Measurements from ENCODE around the gene C5orf15. TPM values are rescaled to one million over a fixed set of nuclear protein-coding genes. Genes with fewer than 3 reads are reported as not detected.

Gene C5orf15
- total and polyA plus RNA-seq, 4 donors, result 21.2 to 32.4 (median 28.7) TPM

DNA sequence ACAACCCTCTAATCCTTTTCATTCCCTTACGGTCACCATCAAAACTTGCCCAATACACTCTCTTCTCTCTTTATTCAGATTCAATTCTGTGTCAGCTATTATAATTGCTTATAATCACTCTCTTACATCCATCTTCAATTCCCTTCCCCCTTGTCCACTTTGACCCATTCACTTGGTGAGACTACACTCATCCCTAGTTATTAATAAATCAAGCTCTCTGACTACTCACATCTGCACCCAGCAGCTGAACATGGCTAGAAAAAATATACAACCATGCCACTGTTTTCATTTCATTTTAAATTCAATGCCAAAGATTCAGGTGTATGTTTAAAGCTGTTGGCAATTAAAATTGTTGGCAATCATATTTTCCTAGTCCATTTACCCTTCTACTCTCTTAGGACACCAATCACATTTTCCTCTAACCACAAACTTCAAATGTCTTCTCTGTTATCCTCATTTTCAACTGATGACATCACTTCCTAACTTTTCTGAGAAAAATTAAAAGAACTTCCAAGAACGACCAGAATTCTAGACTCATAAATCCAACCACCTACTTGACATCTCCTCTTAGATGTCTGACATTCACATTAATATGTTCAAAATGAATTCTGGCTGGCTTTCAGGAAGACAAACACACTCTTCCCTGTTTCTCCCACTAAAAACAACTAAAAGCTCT lies 5.5 kb downstream of the C5orf15 start (continued):
- TF ChIP-seq, protein P1, sequence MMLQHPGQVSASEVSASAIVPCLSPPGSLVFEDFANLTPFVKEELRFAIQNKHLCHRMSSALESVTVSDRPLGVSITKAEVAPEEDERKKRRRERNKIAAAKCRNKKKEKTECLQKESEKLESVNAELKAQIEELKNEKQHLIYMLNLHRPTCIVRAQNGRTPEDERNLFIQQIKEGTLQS (IDR thresholded peaks at IDR 0.05), result no peak
- no peak for TF ChIP-seq SP1 (IDR thresholded peaks at IDR 0.05)
- TF ChIP-seq, protein P2, sequence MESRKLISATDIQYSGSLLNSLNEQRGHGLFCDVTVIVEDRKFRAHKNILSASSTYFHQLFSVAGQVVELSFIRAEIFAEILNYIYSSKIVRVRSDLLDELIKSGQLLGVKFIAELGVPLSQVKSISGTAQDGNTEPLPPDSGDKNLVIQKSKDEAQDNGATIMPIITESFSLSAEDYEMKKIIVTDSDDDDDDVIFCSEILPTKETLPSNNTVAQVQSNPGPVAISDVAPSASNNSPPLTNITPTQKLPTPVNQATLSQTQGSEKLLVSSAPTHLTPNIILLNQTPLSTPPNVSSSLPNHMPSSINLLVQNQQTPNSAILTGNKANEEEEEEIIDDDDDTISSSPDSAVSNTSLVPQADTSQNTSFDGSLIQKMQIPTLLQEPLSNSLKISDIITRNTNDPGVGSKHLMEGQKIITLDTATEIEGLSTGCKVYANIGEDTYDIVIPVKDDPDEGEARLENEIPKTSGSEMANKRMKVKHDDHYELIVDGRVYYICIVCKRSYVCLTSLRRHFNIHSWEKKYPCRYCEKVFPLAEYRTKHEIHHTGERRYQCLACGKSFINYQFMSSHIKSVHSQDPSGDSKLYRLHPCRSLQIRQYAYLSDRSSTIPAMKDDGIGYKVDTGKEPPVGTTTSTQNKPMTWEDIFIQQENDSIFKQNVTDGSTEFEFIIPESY (IDR thresholded peaks at IDR 0.05), result no peak
- no peak for TF ChIP-seq YY1 (IDR thresholded peaks at IDR 0.05)

DNA sequence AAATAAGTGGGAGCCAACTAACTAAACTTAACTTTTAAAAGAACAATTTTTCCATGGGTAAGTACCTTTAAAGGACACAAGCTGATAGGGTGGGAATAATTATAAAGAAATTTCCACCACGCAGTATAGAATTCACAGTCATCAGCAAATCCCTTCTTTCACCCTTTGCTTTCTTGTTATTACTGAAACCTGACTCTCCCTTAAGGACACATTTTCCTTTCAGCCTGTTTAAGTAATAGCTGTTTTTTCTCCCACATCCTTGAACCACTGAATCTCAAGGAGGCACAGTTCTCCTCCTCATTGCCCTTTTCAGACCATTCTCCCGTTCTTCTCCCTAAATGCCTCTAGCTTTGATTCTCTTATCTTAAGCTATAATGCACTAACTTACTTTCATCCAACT lies 6.3 kb downstream of the C5orf15 start:
- Histone ChIP-seq H3K9ac (ENCODE audit: low read depth in 1 of 2, low read length in 2 of 2) (no peak overlapping the region), H3K4me3 (ENCODE audit: low read depth in 1 of 3, low read length in 3 of 3) (no peak overlapping the region), H3K36me3 (ENCODE audit: control insufficient read depth in 4 of 4, insufficient read depth in 3 of 4, low read depth in 1 of 4, low read length in 3 of 4) (peaks cover 2 to 9% (median 4%) of the 10 kb centered on the region in 4 donors), H3K9me3 (ENCODE audit: control insufficient read depth in 4 of 4, low read length in 3 of 4) (no peaks in the 10 kb centered on the region), H3K4me1 (ENCODE audit: control insufficient read depth in 4 of 4, insufficient read depth in 4 of 4, low read length in 3 of 4) (peaks cover 0 to 4% (median 2%) of the 10 kb centered on the region in 4 donors), H3K27ac (ENCODE audit: low read depth in 1 of 2, low read length in 2 of 2) (no peak overlapping the region), H3K27me3 (ENCODE audit: control insufficient read depth in 4 of 4, insufficient read depth in 4 of 4, low read length in 3 of 4) (no peaks in the 10 kb centered on the region)
- no peak for DNase-seq (ENCODE audit: low spot score)
- WGBS, result 93% methylated on average over 2 of the region's 2 CpGs
- TF ChIP-seq HNF4G (IDR thresholded peaks at IDR 0.05) (no peak), SP1 (IDR thresholded peaks at IDR 0.05) (no peak), YY1 (IDR thresholded peaks at IDR 0.05) (no peak), RAD21 (IDR thresholded peaks at IDR 0.05) (no peak), NR2F2 (IDR thresholded peaks at IDR 0.05) (no peak), EGR1 (IDR thresholded peaks at IDR 0.05; ENCODE audit: low read depth in 2 of 2) (no peak), HNF4A (conservative IDR thresholded peaks at IDR 0.05) (no peak), JUND (IDR thresholded peaks at IDR 0.05) (no peak), GABPA (IDR thresholded peaks at IDR 0.05 in 1 of 2, conservative IDR thresholded peaks at IDR 0.05 in 1 of 2) (no peak), FOXA2 (IDR thresholded peaks at IDR 0.05) (no peak)
- TF ChIP-seq, protein P3, sequence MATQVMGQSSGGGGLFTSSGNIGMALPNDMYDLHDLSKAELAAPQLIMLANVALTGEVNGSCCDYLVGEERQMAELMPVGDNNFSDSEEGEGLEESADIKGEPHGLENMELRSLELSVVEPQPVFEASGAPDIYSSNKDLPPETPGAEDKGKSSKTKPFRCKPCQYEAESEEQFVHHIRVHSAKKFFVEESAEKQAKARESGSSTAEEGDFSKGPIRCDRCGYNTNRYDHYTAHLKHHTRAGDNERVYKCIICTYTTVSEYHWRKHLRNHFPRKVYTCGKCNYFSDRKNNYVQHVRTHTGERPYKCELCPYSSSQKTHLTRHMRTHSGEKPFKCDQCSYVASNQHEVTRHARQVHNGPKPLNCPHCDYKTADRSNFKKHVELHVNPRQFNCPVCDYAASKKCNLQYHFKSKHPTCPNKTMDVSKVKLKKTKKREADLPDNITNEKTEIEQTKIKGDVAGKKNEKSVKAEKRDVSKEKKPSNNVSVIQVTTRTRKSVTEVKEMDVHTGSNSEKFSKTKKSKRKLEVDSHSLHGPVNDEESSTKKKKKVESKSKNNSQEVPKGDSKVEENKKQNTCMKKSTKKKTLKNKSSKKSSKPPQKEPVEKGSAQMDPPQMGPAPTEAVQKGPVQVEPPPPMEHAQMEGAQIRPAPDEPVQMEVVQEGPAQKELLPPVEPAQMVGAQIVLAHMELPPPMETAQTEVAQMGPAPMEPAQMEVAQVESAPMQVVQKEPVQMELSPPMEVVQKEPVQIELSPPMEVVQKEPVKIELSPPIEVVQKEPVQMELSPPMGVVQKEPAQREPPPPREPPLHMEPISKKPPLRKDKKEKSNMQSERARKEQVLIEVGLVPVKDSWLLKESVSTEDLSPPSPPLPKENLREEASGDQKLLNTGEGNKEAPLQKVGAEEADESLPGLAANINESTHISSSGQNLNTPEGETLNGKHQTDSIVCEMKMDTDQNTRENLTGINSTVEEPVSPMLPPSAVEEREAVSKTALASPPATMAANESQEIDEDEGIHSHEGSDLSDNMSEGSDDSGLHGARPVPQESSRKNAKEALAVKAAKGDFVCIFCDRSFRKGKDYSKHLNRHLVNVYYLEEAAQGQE (IDR thresholded peaks at IDR 0.05), result no peak
- TF ChIP-seq, protein P1 (IDR thresholded peaks at IDR 0.05), result no peak
- TF ChIP-seq, protein P4, sequence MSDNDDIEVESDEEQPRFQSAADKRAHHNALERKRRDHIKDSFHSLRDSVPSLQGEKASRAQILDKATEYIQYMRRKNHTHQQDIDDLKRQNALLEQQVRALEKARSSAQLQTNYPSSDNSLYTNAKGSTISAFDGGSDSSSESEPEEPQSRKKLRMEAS (IDR thresholded peaks at IDR 0.05), result no peak
- TF ChIP-seq, protein P2 (IDR thresholded peaks at IDR 0.05), result no peak
